HepG2 (cell line): Measurements from ENCODE around the gene MFF.

Experiments used
- CBX1 ChIP-seq: IDR thresholded peaks from one replicate; pipeline ENCODE4 v1.6.1; 2016; ENCODE audit warnings: antibody characterized with exemption, low read depth
- CEBPZ ChIP-seq: IDR thresholded peaks from 2 replicates; pipeline ENCODE4 v1.6.1; 2012; ENCODE audit warnings: low read length, improper control_type of control experiment
- CTCF ChIP-seq: sonication (generic); formaldehyde crosslinking; IDR thresholded peaks from 2 replicates; pipeline ENCODE4 v1.5.0; 2020; ENCODE audit warnings: mild to moderate bottlenecking, missing genetic modification reagents, moderate library complexity
- EED ChIP-seq: sonication (generic); formaldehyde crosslinking; IDR thresholded peaks from 2 replicates; pipeline ENCODE4 v1.5.0; 2020; ENCODE audit warnings: mild to moderate bottlenecking, missing genetic modification reagents
- GABPA ChIP-seq, 2 experiments: IDR thresholded peaks; 2 replicates each; pipeline ENCODE4 v1.6.1; 2011 to 2016; ENCODE audit warnings: low read depth in 2 of 2, low read length in 1 of 2, missing biosample characterization in 1 of 2, missing genetic modification characterization in 1 of 2
- RFX5 ChIP-seq: IDR thresholded peaks from 2 replicates; pipeline ENCODE4 v1.6.1; 2011; ENCODE audit warnings: low read depth, low read length, improper control_type of control experiment
- TP53 ChIP-seq: sonication (generic); formaldehyde crosslinking; conservative IDR thresholded peaks from 2 replicates; pipeline ENCODE4 v1.4.0; 2020; ENCODE audit warnings: missing genetic modification reagents
- ZBTB21 ChIP-seq: sonication (generic); formaldehyde crosslinking; IDR thresholded peaks from 2 replicates; pipeline ENCODE4 v1.4.0; 2020; ENCODE audit warnings: missing genetic modification reagents
- ZNF138 ChIP-seq: sonication (generic); formaldehyde crosslinking; IDR thresholded peaks from 2 replicates; pipeline ENCODE4 v1.5.0; 2020; ENCODE audit warnings: mild to moderate bottlenecking, low read depth, missing genetic modification reagents
- ZNF253 ChIP-seq: sonication (generic); formaldehyde crosslinking; IDR thresholded peaks from 2 replicates; pipeline ENCODE4 v1.8.0; 2022; ENCODE audit warnings: mild to moderate bottlenecking, missing genetic modification reagents, borderline replicate concordance
- ZNF530 ChIP-seq: sonication (generic); formaldehyde crosslinking; IDR thresholded peaks from 2 replicates; pipeline ENCODE4 v1.5.0; 2020; ENCODE audit warnings: low read depth, mild to moderate bottlenecking, missing genetic modification reagents

GRCh38 chr2:227313310-227313709, 11.7 kb upstream of the MFF start:
- no peak for TF ChIP-seq CTCF
- no peak for TF ChIP-seq RFX5
- TF ChIP-seq ZBTB21 (CRISPR knock-in tag): no peak
- TF ChIP-seq GABPA (IDR thresholded peaks at IDR 0.05; ENCODE audit: low read depth, low read length): no peak
- TF ChIP-seq GABPA (CRISPR knock-in tag; IDR thresholded peaks at IDR 0.05; ENCODE audit: low read depth): no peak
- no peak for TF ChIP-seq ZNF253
- TF ChIP-seq CEBPZ: no peak
- TF ChIP-seq EED: no peak
- TF ChIP-seq ZNF530 (CRISPR knock-in tag): no peak
- TF ChIP-seq TP53: no peak
- TF ChIP-seq CBX1: no peak
- TF ChIP-seq ZNF138: no peak
